NCI-H69 (cell line): ENCODE results near the gene L3MBTL2.
A peak's percentile ranks its signal among the peaks of the same experiment; 100 is the strongest.
"Not testable (repeated sequence)": the region's sequence is repeated elsewhere in the genome, so short reads cannot be mapped to it uniquely, and the experiment has no call there.

Source experiments
- DNase-seq: peaks from one replicate; lab custom pipeline; 2025; lab: John Stamatoyannopoulos, UW

The L3MBTL2 gene

DNA sequence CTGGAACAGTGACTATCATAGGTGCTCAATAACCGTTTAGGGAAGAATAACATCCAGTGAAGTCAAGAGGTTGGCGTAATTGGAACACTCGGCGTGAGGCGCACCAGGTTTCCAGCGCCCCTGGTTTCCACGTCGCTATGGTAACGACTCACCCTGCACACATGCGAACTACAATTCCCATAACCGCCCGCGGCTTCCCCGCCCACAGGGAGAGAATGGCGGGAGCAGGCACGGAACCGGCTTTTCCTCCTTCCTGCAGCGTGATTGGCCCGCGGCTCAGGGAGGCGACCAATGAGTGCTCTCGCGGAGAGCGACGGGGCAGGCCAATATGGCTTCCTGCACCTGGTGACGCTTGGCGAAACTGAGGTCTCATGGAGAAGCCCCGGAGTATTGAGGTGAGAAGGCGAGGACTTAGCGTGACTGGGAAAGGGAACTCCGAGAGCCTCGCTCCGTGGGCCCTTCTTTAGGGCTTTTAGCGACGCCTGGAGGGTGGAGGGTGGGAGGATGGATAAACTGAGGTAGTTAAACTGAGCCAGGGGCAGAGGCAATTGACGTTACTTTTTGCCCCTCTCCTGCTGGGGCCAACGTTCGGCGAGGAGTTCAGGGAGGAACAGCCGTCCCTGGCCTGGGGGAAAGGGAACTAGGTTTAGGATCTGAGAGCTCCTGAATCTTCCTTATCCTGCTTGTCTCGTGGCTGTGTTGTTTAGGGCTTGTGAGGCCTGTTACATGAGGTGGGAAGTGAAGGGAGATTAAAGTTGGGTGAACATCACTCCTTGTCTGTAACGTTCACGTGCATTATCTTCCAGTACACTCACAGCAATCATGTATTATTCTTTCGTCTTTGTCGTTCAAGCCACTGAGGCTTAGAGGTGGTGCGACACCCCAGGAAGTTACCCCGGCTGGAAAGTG lies at the start of gene L3MBTL2:
Gene L3MBTL2, plus strand, starts transcription at position 321 of the 909 bp plus-strand sequence. Its CDS starts 51 bp downstream, at position 372.
- peak; percentile 99 for DNase-seq

DNA sequence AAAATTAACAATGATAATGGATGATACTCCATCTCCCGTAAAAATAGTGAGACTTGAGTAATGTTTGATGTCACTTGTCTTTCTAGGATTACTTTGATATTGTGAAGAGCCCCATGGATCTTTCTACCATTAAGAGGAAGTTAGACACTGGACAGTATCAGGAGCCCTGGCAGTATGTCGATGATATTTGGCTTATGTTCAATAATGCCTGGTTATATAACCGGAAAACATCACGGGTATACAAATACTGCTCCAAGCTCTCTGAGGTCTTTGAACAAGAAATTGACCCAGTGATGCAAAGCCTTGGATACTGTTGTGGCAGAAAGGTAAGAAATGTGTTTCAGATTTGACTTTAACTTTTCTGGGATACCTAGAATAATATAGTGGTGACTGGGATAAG lies 48.0 kb upstream of the L3MBTL2 start:
- no peak for DNase-seq

DNA sequence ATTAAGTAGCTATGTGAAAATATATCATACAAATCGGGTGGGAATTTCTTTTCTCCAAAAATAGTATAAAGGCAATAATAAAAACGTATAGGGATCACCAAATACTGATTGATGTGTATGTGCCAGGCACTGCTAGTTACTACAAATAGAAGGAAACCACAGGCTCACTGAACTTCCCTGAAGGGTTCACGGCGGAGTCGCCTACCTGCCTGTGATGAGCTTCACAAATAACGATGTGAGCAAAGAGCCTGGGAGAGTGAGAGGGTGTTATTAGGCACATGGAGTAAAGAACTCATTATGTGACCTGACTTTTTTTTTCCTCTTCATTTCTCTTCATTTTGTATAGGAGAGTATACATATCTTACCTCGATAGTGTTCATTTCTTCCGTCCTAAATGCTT lies 36.0 kb upstream of the L3MBTL2 start:
- no peak for DNase-seq

DNA sequence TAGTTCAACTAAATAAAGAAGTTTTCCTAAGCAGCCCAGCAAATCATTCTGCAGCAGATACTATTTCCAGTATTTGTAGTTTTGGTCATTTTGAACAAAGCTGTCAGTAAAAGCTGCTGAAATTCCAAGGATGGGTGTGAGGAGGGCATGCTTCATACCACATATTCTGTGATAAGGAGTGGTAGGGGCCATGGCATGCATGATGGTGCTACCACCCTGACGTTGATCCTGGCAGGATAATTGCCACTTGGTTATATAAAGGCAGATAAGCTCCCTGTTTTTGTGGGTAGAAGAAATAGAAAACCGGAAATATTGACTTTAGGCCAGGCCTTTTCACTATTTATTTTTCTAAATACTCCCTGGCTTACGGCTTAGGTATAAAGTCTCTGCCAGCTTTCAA lies 33.1 kb upstream of the L3MBTL2 start:
- DNase-seq = no peak

DNA sequence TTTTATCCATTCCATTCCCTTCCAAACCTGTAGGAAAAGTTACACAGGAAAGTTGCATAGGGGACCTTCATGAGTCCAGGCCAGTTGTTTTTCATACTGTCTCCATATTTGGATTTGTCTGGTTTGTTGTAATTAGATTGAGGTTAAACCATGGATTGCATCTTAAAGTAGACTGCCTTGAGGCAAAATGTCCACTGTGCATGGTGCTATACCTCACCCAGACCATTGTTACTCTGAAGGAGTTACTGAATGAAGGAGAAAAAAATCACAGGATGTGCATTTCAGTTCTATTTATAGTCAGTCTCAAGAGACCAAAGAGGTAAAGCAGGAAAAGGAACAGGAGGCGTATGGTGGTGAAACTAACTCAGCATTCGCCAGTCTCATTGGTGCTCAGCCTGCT lies 29.6 kb upstream of the L3MBTL2 start:
- DNase-seq = peak; percentile 29

DNA sequence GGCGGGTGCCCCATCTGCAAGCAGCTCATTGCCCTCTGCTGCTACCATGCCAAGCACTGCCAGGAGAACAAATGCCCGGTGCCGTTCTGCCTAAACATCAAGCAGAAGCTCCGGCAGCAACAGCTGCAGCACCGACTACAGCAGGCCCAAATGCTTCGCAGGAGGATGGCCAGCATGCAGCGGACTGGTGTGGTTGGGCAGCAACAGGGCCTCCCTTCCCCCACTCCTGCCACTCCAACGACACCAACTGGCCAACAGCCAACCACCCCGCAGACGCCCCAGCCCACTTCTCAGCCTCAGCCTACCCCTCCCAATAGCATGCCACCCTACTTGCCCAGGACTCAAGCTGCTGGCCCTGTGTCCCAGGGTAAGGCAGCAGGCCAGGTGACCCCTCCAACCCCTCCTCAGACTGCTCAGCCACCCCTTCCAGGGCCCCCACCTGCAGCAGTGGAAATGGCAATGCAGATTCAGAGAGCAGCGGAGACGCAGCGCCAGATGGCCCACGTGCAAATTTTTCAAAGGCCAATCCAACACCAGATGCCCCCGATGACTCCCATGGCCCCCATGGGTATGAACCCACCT lies 28.0 kb upstream of the L3MBTL2 start:
- no peak for DNase-seq

DNA sequence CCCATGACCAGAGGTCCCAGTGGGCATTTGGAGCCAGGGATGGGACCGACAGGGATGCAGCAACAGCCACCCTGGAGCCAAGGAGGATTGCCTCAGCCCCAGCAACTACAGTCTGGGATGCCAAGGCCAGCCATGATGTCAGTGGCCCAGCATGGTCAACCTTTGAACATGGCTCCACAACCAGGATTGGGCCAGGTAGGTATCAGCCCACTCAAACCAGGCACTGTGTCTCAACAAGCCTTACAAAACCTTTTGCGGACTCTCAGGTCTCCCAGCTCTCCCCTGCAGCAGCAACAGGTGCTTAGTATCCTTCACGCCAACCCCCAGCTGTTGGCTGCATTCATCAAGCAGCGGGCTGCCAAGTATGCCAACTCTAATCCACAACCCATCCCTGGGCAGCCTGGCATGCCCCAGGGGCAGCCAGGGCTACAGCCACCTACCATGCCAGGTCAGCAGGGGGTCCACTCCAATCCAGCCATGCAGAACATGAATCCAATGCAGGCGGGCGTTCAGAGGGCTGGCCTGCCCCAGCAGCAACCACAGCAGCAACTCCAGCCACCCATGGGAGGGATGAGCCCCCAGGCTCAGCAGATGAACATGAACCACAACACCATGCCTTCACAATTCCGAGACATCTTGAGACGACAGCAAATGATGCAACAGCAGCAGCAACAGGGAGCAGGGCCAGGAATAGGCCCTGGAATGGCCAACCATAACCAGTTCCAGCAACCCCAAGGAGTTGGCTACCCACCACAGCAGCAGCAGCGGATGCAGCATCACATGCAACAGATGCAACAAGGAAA lies 27.3 kb upstream of the L3MBTL2 start:
- no peak for DNase-seq

DNA sequence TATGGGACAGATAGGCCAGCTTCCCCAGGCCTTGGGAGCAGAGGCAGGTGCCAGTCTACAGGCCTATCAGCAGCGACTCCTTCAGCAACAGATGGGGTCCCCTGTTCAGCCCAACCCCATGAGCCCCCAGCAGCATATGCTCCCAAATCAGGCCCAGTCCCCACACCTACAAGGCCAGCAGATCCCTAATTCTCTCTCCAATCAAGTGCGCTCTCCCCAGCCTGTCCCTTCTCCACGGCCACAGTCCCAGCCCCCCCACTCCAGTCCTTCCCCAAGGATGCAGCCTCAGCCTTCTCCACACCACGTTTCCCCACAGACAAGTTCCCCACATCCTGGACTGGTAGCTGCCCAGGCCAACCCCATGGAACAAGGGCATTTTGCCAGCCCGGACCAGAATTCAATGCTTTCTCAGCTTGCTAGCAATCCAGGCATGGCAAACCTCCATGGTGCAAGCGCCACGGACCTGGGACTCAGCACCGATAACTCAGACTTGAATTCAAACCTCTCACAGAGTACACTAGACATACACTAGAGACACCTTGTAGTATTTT lies 26.6 kb upstream of the L3MBTL2 start:
- no peak for DNase-seq

DNA sequence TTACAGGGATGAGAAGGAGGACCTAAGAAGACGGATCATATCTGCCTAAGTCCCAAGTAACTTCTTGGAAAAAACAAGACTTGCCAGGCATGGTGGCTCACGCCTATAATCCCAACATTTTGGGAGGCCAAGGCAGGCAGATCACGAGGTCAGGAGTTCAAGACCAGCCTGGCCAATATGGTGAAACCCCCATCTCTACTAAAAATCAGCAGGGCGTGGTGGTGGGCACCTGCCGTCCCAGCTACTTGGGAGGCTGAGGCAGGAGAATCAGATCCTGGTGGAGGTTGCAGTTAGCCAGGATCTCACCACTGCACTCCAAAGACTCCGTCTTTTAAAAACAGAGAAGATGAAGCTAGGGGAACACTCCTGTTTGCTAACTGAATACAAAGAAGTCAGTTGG lies 24.8 kb upstream of the L3MBTL2 start:
- not testable (repeated sequence) for DNase-seq

DNA sequence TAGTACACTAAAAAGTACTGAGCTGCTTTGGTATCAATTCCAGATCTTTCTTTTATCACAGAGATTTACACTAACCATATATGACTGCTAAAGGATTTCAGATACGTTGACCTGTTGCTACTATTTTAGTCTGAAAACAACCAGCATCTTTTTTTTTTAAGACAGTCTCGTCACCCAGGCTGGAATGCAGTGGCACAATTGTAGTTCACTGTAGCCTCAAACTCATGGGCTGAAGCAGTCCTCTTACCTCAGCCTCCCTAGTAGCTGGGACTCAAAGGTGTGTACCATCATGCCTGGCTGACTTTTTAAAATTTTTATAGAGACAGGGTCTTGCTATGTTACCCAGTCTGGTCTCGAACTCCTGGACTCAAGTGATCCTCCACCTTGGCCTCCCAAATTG lies 24.2 kb upstream of the L3MBTL2 start:
- no peak for DNase-seq

DNA sequence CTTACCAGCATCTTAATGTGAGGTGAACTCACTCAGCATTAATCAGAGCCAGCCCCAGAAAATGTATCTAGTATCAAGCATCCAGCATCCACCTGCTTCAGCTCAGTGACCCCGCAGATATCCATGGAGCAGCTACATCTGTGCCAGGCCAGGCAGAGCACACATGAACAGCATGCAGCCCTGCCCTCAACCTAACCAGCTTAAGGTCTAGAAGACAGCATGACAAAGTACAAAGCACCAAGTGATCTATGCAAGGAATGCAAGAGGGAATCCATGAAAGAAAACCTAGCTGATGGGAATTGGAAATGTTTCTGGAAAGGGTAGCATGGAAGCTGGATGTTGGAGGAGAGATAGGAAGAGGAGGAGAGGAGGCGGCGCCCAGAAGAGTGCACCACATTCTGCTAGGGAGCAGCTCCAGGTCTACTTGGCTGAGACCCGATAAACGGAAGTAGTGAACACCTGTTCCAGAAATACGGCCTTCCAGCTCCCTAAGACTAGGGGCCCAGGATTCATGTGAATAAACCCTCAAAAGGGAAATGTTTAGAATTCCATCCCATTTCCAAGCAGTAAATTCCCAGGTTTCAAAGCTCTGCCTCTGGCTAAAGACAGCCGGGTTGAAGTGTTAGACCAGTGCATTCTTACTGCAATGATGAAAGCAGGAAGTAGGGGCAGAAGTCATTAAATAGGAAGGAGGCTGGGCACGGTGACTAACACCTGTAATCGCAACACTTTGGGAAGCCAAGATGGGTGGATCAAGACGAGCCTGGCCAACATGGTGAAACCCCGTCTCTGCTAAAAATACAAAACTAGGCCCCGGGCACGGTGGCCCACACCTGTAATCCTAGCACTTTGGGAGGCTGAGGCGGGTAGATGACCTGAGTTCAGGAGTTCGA lies 23.5 kb upstream of the L3MBTL2 start:
- DNase-seq = no peak

DNA sequence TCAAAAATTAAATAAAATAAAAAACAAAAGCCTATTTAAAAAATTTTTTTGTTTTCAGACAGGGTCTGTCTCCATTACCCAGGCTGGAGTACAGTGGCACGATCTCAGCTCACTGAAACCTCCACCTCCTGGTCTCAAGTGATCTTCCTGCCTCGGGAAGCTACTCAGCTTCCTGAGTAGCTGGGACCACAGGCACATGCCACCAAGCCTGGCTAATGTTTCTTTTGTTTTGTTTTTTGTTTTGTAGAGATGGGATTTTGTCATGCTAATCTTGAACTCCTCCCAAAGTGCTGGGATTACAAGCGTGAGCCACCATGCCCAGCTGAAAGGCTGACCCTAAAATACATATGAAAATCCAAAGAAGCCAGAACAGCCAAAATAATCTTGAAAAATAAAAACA lies 20.4 kb upstream of the L3MBTL2 start:
- DNase-seq = no peak

DNA sequence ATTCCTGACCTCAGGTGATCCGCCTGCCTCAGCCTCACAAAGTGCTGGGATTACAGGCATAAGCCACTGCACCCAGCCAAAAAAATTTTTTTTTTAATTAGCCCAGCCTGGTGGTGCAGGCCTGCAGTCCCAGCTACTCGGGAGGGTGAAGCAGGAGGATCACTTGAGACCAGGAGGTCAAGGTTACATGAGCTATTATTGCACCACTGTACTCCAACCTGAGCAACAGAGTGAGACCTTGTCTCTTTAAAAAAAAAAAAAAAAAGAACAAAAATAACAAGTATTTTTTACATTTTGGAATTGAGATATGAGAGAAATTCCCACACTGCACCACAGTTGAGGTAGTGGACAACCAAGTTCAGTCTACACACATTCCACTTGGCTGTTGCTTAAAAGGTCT lies 13.6 kb upstream of the L3MBTL2 start:
- no peak for DNase-seq

DNA sequence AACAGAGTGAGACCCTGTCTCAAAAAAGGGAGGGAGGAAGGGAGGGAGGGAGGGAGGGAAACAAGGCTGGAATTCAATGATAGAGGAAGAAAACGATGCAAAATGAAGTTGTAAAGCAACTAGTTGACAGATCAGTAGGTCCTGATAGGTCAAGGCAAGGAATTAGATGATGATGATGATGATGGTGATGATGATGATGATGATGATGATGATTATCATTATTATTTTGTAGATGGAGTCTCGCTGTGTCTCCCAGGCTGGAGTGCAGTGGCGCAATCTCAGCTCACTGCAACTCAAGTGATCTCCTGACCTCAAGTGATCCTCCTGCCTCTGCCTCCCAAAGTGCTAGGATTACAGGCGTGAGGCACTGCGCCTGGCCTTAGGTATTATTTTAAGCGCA lies 11.3 kb upstream of the L3MBTL2 start:
- no peak for DNase-seq

DNA sequence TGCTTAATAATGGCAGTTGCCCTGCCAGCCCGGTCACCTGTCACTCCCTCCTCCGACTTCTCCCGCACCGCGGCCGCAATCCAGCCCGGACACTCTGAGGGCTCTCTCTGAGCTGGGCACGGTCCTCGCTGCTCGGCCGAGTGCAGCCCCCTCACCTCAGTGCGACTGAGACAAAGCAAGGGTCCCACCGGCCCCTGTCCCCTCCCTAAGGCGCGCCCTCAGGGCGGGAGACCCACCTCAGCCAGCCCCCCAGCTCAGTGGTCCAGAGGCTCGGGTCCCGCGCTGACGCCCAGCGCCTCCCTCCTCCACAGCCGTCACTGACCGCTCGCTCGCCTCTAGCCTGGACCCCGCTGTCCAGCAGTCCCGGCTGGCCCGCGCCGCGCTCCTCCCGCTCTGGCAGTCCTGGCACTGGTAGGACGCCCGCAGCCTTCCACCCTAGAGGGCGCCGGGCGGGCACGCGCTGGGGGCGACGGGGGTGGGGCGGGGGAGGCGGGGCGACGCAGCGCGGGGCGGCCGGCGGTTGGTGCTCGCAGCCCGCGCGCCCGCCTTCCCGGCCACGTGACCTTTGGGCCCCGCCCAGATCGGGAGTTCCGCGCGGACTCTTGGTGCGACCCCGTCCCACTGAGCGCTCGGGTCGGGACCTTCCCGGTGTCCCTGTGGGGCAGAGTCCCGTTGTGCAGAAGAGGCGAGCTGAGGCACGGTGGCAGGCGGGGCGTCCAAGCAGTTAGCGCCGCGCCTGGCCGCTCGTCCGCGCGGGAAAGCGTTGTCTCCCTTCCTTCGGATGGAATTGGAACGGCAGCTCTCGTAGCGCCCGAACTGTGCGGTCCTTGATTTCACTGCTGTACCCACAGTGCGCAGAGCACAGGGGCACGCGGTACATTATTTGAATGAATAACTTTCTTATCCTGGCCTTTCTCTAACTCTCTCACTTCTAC lies 7.8 kb upstream of the L3MBTL2 start:
- peak; percentile 93 for DNase-seq

DNA sequence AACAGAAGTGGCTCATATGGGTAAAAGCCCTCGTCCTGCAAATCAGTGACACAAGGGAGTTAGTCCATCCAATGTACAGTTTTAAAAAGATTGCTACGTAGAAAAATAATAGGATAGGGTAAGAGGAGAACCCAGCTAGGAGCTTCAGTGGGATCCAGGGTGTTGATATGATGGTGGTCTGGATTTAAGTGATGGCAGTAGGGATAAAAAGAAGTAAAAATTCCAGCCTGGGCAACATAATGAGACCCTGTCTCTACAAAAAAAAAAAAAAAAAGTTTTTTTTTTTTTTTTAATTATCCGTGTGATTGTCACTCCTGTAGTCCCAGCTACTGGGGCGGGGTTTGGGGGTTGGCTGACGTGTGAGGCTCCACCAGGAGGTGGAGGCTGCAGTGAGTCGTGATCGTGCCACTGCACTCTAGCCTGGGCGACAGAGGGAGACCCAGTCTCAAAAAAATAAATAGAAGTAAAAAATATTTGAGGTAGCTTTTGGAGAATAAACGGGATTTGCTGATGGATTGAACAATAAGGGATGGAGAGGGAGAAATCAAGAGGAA lies 7.0 kb upstream of the L3MBTL2 start:
- peak; percentile 50 for DNase-seq

DNA sequence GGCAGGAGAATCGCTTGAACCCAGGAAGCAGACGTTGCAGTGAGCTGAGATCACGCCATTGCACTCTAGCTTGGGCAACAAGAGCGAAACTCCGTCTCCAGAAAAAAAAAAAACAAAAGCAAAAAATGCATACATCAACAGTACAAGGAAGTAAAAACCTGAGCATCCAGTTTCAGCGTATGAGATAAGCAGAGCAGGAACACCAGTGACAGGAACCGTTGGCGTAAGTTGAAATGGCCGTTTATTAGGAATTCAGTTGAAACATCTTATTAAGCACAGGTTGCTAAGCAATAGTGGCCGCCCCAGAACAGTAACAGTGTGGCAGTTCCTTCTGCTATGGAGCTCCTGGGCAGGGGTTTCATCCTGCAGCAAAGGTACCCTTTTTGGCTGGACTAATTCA lies 4.0 kb upstream of the L3MBTL2 start:
- peak; percentile 29 for DNase-seq

DNA sequence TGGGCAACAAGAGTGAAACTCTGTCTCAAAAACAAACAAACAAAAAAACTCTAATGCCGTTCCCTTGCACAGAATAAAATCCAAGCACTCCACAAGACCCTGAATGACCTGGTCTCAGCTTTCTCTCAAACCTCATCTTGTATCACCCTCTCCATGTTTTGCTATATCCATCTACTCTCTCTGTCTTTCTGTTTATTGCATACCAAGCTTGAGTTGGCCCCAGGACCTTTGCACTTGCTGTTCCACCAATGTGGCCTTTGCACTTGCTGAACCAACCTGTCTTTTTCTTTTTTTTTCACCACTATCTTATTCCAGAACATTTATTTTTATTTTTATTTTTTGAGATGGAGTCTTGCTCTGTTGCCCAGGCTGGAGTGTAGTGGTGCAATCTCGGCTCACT lies 2.0 kb upstream of the L3MBTL2 start:
- DNase-seq = no peak

DNA sequence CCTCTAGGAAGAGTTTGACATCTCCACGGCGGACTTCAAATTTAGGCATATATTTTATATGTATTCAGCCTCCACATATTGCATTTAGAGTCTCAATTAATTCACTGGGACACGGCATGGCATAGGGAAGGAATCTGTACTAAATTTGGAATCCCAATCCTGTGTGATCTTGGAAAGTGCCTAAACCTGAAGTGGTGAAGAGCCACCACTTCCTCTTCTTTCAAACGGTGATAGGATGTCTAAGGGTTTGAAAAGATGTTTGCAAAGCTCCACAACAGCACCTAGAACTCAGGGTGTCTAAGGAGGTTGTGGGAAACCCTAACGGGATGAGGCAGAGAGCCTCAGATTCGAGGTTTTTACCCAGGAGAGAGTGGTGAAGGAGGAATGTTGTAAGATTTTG lies 1.0 kb upstream of the L3MBTL2 start:
- no peak for DNase-seq

DNA sequence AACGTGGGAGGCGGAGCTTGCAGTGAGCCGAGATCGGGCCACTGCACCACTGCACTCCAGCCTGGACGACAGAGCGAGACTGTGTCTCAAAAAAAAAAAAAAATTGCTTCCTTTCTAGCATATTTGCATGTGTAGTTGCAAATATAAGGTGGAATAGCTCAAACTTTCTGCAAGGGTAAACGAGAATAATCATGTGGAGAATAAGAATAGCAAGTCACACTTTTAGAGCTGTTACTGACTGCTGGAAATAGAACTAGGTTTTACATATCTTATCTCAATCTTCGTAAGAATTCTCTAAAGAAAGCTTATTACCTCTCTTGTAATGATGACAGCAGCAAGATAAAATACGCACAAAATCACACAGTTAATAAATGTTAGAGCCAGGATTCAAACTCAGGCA lies 1.6 kb downstream of the L3MBTL2 start:
- no peak for DNase-seq
